Peyer's patch (tissue), 4 donors: ENCODE measurements around the gene IGSF9B.

Experiments
- CTCF ChIP-seq, 6 experiments: fragments of 450-650 bp in 4 of 6; fragments of 200-600 bp in 2 of 6; sonication (generic) in 1 of 6; IDR thresholded peaks; one replicate each; pipeline ENCODE4 v1.5.1; 2017 to 2019; ENCODE audit warnings: antibody characterized with exemption in 6 of 6, mild to moderate bottlenecking in 3 of 6, moderate library complexity in 1 of 6
- POLR2A ChIP-seq, 2 donors: fragments of 450-650 bp; IDR thresholded peaks; one replicate each; pipeline ENCODE4 v1.5.1; 2017; ENCODE audit warnings: antibody characterized with exemption in 2 of 2, mild to moderate bottlenecking in 2 of 2, moderate library complexity in 2 of 2

- TF ChIP-seq CTCF (IDR thresholded peaks at IDR 0.05) (no peak), POLR2A (IDR thresholded peaks at IDR 0.05) (no peak)
These were observed 12.3 kb upstream of the IGSF9B start for GRCh38 chr11:133969112-133969511.
